ENCODE measurements around the gene INMT. TPM values are rescaled to one million over a fixed set of nuclear protein-coding genes. Genes with fewer than 3 reads are reported as not detected.

Gene INMT
- total RNA-seq, 4 donors from 2014 or later, result 115 to 212 (median 131) TPM

GRCh38 chr7:30755384-30756154 is 3.6 kb downstream of the INMT start:
- Histone ChIP-seq H3K4me3 (peak overlapping the region in 1 of 2 donors; percentile 55), H3K4me1 (peaks cover 8 to 98% (median 39%) of the 10 kb centered on the region in 3 donors), H3K27ac (peak overlapping the region in 3 of 4 donors; percentile 72 to 77 (median 73))

DNA sequence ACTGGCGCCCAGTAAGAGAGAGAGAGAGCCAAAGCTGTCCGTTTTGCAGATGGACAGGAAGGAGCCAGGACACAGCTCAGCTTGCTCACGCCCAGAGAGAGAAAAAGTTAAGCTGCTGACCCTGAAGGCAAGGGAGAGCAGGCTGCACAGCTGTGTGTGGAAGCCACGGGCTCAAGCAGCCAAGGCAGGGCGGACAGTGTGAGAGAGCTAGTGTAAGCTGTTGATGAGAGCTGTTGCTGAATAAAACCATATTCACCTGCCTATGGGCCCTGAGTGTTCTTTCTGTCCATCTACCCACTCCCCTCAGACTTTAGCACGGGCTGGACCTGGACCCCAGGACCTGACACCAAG is 5.4 kb downstream of the INMT start:
- Histone ChIP-seq H3K4me1 (peaks cover 8 to 98% (median 33%) of the 10 kb centered on the region in 3 donors), H3K9me3 (no peaks in the 10 kb centered on the region), H3K36me3 (peaks cover 0 to 20% of the 10 kb centered on the region in 2 donors), H3K27ac (peak overlapping the region; percentile 4 to 77 (median 56)), H3K4me3 (no peak overlapping the region), H3K27me3 (no peaks in the 10 kb centered on the region)
- 48% methylated on average over 5 of the region's 6 CpGs; no CpG with 5 or more reads in 1 of the 2 donors for WGBS, 2 donors (ENCODE audit: low coverage in 1 of 2)
- ATAC-seq, result no peak
- TF ChIP-seq CTCF (IDR thresholded peaks at IDR 0.05) (no peak), POLR2A (IDR thresholded peaks at IDR 0.05) (no peak), POLR2AphosphoS5 (IDR thresholded peaks at IDR 0.05) (no peak), EP300 (IDR thresholded peaks at IDR 0.05) (no peak)

More at GRCh38 chr7:30755384-30756154, 3.6 kb downstream of the INMT start:
- TF ChIP-seq POLR2A (IDR thresholded peaks at IDR 0.05), result no peak
- TF ChIP-seq EP300 (IDR thresholded peaks at IDR 0.05), result no peak
- peak in 2 of 4 experiments; percentile 7 to 13 for TF ChIP-seq CTCF (IDR thresholded peaks at IDR 0.05)
- no peaks in the 10 kb centered on the region for H3K9me3 ChIP-seq
- H3K27me3 ChIP-seq, result no peaks in the 10 kb centered on the region
- peaks cover 0 to 20% of the 10 kb centered on the region in 2 donors for H3K36me3 ChIP-seq
- 43 to 44% methylated on average over 2 to 3 of the region's 22 CpGs for WGBS, 2 donors (ENCODE audit: low coverage in 1 of 2)
- ATAC-seq, result peak; percentile 31

DNA sequence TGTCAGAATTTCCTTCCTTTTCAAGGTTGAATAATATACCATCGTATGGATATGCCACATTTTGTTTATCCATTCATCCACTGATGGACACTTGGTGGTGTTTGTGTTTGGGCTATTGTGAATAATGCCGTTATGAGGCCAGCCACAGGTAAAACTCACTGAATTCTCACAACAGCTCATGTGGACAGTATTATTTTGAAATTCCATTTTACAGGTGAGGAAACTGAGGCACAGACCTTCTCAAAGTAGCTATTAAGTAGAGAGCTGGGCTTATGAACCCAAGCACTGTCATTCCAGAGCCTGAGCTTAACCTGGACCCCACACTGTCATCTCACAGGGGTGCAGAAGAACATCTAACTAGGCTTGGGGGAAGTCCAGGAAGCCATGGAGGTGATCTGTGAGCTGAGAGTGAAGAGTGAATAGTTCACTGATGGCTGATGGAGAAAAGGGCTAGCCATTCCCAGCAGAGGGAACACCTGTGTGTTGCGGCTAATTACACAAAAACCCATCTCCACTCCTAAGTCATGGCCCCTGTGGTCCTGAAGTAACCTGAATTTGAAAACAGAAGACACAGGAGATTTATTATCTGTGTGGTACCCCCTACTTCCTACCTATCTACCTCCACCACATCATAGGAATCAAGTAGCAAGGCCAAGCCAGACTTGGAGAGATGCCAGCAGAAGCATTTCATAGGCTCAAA is 8.7 kb downstream of the INMT start:
- peaks cover 0 to 5% of the 10 kb centered on the region in 2 donors for H3K36me3 ChIP-seq
- 84 to 100% methylated on average over 3 of the region's 3 CpGs for WGBS, 2 donors (ENCODE audit: low coverage in 1 of 2)
- H3K27me3 ChIP-seq, result no peaks in the 10 kb centered on the region
- peak; percentile 45 for TF ChIP-seq POLR2AphosphoS5 (IDR thresholded peaks at IDR 0.05)
- TF ChIP-seq POLR2A (IDR thresholded peaks at IDR 0.05), result no peak
- H3K4me3 ChIP-seq, result no peak overlapping the region
- ATAC-seq, result no peak
- H3K4me1 ChIP-seq, result peaks cover 16 to 93% (median 40%) of the 10 kb centered on the region in 3 donors
- H3K27ac ChIP-seq, result peak overlapping the region; percentile 5 to 62 (median 50)
- no peaks in the 10 kb centered on the region for H3K9me3 ChIP-seq

GRCh38 chr7:30761214-30762156 is 9.6 kb downstream of the INMT start:
- no peaks in the 10 kb centered on the region for H3K9me3 ChIP-seq
- H3K27me3 ChIP-seq, result no peaks in the 10 kb centered on the region
- ATAC-seq, result no peak
- no peak overlapping the region for H3K4me3 ChIP-seq
- WGBS, 2 donors (ENCODE audit: low coverage in 1 of 2), result 75 to 78% methylated on average over 11 to 13 of the region's 13 CpGs
- peak overlapping the region; percentile 5 to 62 (median 50) for H3K27ac ChIP-seq
- H3K4me1 ChIP-seq, result peaks cover 16 to 96% (median 37%) of the 10 kb centered on the region in 3 donors
- H3K36me3 ChIP-seq, result peaks cover 0 to 5% of the 10 kb centered on the region in 2 donors
- TF ChIP-seq CTCF (IDR thresholded peaks at IDR 0.05) (no peak), POLR2AphosphoS5 (IDR thresholded peaks at IDR 0.05) (no peak), POLR2A (IDR thresholded peaks at IDR 0.05) (no peak), EP300 (IDR thresholded peaks at IDR 0.05) (no peak)
